ENCODE data around the gene TXNDC8.

TXNDC8 gene

DNA sequence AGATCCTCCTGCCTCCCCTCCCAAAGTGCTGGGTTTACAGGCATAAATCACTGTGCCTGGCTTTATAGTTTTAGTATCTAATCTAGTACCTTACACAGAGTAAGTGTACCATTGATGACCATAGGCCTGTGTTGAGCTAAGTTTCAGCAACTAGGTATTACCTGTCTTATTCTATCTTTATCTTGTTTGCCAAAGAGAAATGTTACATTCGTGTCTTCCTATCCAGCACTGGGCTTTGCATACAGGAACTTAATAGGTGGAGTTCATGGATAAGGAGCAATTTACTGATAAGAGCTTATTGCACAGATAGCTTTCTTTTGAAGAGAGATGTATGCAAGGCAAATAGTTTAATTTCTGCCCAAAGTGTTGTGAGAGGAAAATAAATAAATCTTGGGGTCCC lies 30.5 kb downstream of the TXNDC8 start:
- Histone ChIP-seq H3K4me1 (ENCODE audit: control insufficient read depth, insufficient read depth, low read length) (no peaks in the 10 kb centered on the region), H3K4me3 (ENCODE audit: low read length in 2 of 2) (no peak overlapping the region), H3K36me3 (ENCODE audit: control insufficient read depth in 2 of 2, insufficient read depth in 2 of 2, low read length in 2 of 2) (no peaks in the 10 kb centered on the region), H3K27ac (ENCODE audit: low read length) (no peak overlapping the region), H3K9ac (ENCODE audit: low read length in 2 of 2) (no peak overlapping the region), H3K9me3 (ENCODE audit: control insufficient read depth in 2 of 2, low read length in 2 of 2) (no peaks in the 10 kb centered on the region), H3K27me3 (ENCODE audit: control insufficient read depth in 1 of 2, insufficient read depth in 2 of 2, low read length in 2 of 2) (no peaks in the 10 kb centered on the region)

GRCh38 chr9:110303133-110303532 lies 34.5 kb downstream of the TXNDC8 start:
- Histone ChIP-seq H3K36me3 (ENCODE audit: control insufficient read depth in 2 of 2, insufficient read depth in 2 of 2, low read length in 2 of 2) (no peaks in the 10 kb centered on the region), H3K4me3 (ENCODE audit: low read length in 2 of 2) (no peak overlapping the region), H3K27me3 (ENCODE audit: control insufficient read depth in 1 of 2, insufficient read depth in 2 of 2, low read length in 2 of 2) (no peaks in the 10 kb centered on the region), H3K4me1 (ENCODE audit: control insufficient read depth, insufficient read depth, low read length) (no peaks in the 10 kb centered on the region), H3K9me3 (ENCODE audit: control insufficient read depth in 2 of 2, low read length in 2 of 2) (no peaks in the 10 kb centered on the region), H3K27ac (ENCODE audit: low read length) (no peak overlapping the region), H3K9ac (ENCODE audit: low read length in 2 of 2) (no peak overlapping the region)

DNA sequence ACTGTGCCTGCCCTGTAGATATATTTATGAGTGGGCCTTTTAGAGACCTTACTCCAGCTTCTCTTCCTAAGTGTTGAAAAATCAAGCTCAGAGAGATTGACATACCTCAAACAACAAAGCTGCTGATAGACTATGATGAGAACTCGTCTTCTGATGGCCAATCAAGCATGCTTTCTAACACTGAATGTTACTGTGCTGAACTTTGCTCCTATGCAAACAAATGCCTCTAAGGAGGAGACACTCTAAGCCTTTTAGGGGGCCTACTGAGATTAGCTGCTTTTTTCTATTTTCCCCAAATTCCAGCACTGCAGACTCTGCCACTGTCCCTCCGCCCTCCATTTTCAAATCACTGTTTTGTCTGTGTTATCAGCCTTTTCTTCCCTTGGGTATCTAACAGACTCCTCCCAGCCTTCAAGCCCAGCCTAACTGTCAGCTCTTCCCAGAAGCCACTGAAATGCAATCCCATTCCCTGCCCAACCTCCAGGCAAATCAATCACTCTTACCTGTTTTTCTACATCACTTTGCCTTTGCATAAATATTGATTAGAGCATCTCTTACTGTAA lies 39.5 kb downstream of the TXNDC8 start:
- Histone ChIP-seq H3K9ac (ENCODE audit: low read length in 2 of 2) (no peak overlapping the region), H3K27ac (ENCODE audit: low read length) (no peak overlapping the region), H3K4me1 (ENCODE audit: control insufficient read depth, insufficient read depth, low read length) (no peaks in the 10 kb centered on the region), H3K27me3 (ENCODE audit: control insufficient read depth in 1 of 2, insufficient read depth in 2 of 2, low read length in 2 of 2) (no peaks in the 10 kb centered on the region), H3K9me3 (ENCODE audit: control insufficient read depth in 2 of 2, low read length in 2 of 2) (no peaks in the 10 kb centered on the region), H3K4me3 (ENCODE audit: low read length in 2 of 2) (no peak overlapping the region), H3K36me3 (ENCODE audit: control insufficient read depth in 2 of 2, insufficient read depth in 2 of 2, low read length in 2 of 2) (no peaks in the 10 kb centered on the region)

GRCh38 chr9:110293248-110293647 lies 44.4 kb downstream of the TXNDC8 start:
- Histone ChIP-seq H3K27me3 (ENCODE audit: control insufficient read depth in 1 of 2, insufficient read depth in 2 of 2, low read length in 2 of 2) (no peaks in the 10 kb centered on the region), H3K36me3 (ENCODE audit: control insufficient read depth in 2 of 2, insufficient read depth in 2 of 2, low read length in 2 of 2) (no peaks in the 10 kb centered on the region), H3K27ac (ENCODE audit: low read length) (no peak overlapping the region), H3K4me3 (ENCODE audit: low read length in 2 of 2) (no peak overlapping the region), H3K4me1 (ENCODE audit: control insufficient read depth, insufficient read depth, low read length) (no peaks in the 10 kb centered on the region), H3K9ac (ENCODE audit: low read length in 2 of 2) (no peak overlapping the region), H3K9me3 (ENCODE audit: control insufficient read depth in 2 of 2, low read length in 2 of 2) (no peaks in the 10 kb centered on the region)

GRCh38 chr9:110291921-110292557 lies 45.6 kb downstream of the TXNDC8 start:
- H3K9me3 ChIP-seq (ENCODE audit: control insufficient read depth in 2 of 2, low read length in 2 of 2): no peaks in the 10 kb centered on the region
- H3K36me3 ChIP-seq (ENCODE audit: control insufficient read depth in 2 of 2, insufficient read depth in 2 of 2, low read length in 2 of 2): no peaks in the 10 kb centered on the region
- no peak overlapping the region for H3K4me3 ChIP-seq (ENCODE audit: low read length in 2 of 2)
- no peak overlapping the region for H3K9ac ChIP-seq (ENCODE audit: low read length in 2 of 2)
- H3K4me1 ChIP-seq (ENCODE audit: control insufficient read depth, insufficient read depth, low read length): no peaks in the 10 kb centered on the region
- H3K27me3 ChIP-seq (ENCODE audit: control insufficient read depth in 1 of 2, insufficient read depth in 2 of 2, low read length in 2 of 2): no peaks in the 10 kb centered on the region
- no peak overlapping the region for H3K27ac ChIP-seq (ENCODE audit: low read length)

DNA sequence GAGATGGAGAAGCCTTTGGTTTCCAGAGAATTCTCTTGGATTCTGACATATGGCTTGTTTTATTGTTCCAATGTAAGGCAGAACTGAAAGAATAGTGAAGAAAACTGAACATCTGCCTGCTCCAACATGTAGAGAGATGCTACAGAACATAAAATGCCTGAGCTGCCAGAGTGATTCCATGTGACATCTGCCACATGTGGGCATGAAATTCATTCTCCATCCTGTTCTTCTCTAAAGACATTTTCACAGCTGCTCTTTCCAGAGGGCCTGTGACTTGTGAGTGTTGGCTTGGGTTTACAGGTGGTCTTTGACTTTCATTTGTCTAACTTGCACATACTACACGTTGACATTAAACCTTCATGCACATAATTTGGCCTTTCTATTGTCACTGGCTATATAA lies 47.7 kb downstream of the TXNDC8 start:
- Histone ChIP-seq H3K9ac (ENCODE audit: low read length in 2 of 2) (no peak overlapping the region), H3K9me3 (ENCODE audit: control insufficient read depth in 2 of 2, low read length in 2 of 2) (no peaks in the 10 kb centered on the region), H3K4me1 (ENCODE audit: control insufficient read depth, insufficient read depth, low read length) (no peaks in the 10 kb centered on the region)

GRCh38 chr9:110288503-110288902 lies 49.2 kb downstream of the TXNDC8 start:
- Histone ChIP-seq H3K4me3 (ENCODE audit: low read length in 2 of 2) (no peak overlapping the region), H3K36me3 (ENCODE audit: control insufficient read depth in 2 of 2, insufficient read depth in 2 of 2, low read length in 2 of 2) (no peaks in the 10 kb centered on the region), H3K27me3 (ENCODE audit: control insufficient read depth in 1 of 2, insufficient read depth in 2 of 2, low read length in 2 of 2) (no peaks in the 10 kb centered on the region), H3K27ac (ENCODE audit: low read length) (no peak overlapping the region), H3K9me3 (ENCODE audit: control insufficient read depth in 2 of 2, low read length in 2 of 2) (no peaks in the 10 kb centered on the region), H3K9ac (ENCODE audit: low read length in 2 of 2) (no peak overlapping the region), H3K4me1 (ENCODE audit: control insufficient read depth, insufficient read depth, low read length) (no peaks in the 10 kb centered on the region)

More for the DNA sequence above, 47.7 kb downstream of the TXNDC8 start:
- no peak overlapping the region for H3K4me3 ChIP-seq (ENCODE audit: low read length in 2 of 2)
- H3K36me3 ChIP-seq (ENCODE audit: control insufficient read depth in 2 of 2, insufficient read depth in 2 of 2, low read length in 2 of 2): no peaks in the 10 kb centered on the region
- H3K27ac ChIP-seq (ENCODE audit: low read length): no peak overlapping the region
- H3K27me3 ChIP-seq (ENCODE audit: control insufficient read depth in 1 of 2, insufficient read depth in 2 of 2, low read length in 2 of 2): no peaks in the 10 kb centered on the region

GRCh38 chr9:110287289-110287680 lies 50.4 kb downstream of the TXNDC8 start:
- Histone ChIP-seq H3K4me3 (ENCODE audit: low read length in 2 of 2) (no peak overlapping the region), H3K9ac (ENCODE audit: low read length in 2 of 2) (no peak overlapping the region), H3K9me3 (ENCODE audit: control insufficient read depth in 2 of 2, low read length in 2 of 2) (no peaks in the 10 kb centered on the region), H3K4me1 (ENCODE audit: control insufficient read depth, insufficient read depth, low read length) (no peaks in the 10 kb centered on the region), H3K27ac (ENCODE audit: low read length) (no peak overlapping the region), H3K27me3 (ENCODE audit: control insufficient read depth in 1 of 2, insufficient read depth in 2 of 2, low read length in 2 of 2) (no peaks in the 10 kb centered on the region), H3K36me3 (ENCODE audit: control insufficient read depth in 2 of 2, insufficient read depth in 2 of 2, low read length in 2 of 2) (no peaks in the 10 kb centered on the region)

GRCh38 chr9:110284211-110284844 lies 53.3 kb downstream of the TXNDC8 start:
- no peaks in the 10 kb centered on the region for H3K36me3 ChIP-seq (ENCODE audit: control insufficient read depth in 2 of 2, insufficient read depth in 2 of 2, low read length in 2 of 2)
- no peak overlapping the region for H3K4me3 ChIP-seq (ENCODE audit: low read length in 2 of 2)
- no peak overlapping the region for H3K27ac ChIP-seq (ENCODE audit: low read length)
- H3K27me3 ChIP-seq (ENCODE audit: control insufficient read depth in 1 of 2, insufficient read depth in 2 of 2, low read length in 2 of 2): no peaks in the 10 kb centered on the region
- no peaks in the 10 kb centered on the region for H3K9me3 ChIP-seq (ENCODE audit: control insufficient read depth in 2 of 2, low read length in 2 of 2)
- H3K9ac ChIP-seq (ENCODE audit: low read length in 2 of 2): no peak overlapping the region
- H3K4me1 ChIP-seq (ENCODE audit: control insufficient read depth, insufficient read depth, low read length): no peaks in the 10 kb centered on the region

DNA sequence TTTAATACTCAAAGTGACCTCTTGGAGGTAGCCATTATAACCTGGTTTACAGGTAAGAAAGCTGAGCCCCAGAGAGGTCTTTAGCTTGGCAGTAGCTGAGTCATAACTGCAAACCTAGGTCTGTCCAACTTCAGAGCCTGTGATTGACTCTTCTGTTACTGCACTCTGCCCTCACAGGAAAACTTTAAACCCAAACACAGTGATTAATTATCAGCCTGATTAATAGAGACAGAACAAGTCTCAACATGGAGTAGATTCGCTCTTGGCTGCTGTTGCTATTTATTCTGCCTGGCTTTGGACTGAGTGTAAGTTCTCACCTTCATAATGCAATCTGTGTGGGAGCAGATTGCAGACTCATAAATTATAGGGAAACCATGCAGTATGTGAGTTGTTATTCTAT lies 53.9 kb downstream of the TXNDC8 start:
- Histone ChIP-seq H3K9ac (ENCODE audit: low read length in 2 of 2) (no peak overlapping the region), H3K27ac (ENCODE audit: low read length) (no peak overlapping the region), H3K4me1 (ENCODE audit: control insufficient read depth, insufficient read depth, low read length) (no peaks in the 10 kb centered on the region), H3K4me3 (ENCODE audit: low read length in 2 of 2) (no peak overlapping the region), H3K36me3 (ENCODE audit: control insufficient read depth in 2 of 2, insufficient read depth in 2 of 2, low read length in 2 of 2) (no peaks in the 10 kb centered on the region), H3K9me3 (ENCODE audit: control insufficient read depth in 2 of 2, low read length in 2 of 2) (no peaks in the 10 kb centered on the region), H3K27me3 (ENCODE audit: control insufficient read depth in 1 of 2, insufficient read depth in 2 of 2, low read length in 2 of 2) (no peaks in the 10 kb centered on the region)

DNA sequence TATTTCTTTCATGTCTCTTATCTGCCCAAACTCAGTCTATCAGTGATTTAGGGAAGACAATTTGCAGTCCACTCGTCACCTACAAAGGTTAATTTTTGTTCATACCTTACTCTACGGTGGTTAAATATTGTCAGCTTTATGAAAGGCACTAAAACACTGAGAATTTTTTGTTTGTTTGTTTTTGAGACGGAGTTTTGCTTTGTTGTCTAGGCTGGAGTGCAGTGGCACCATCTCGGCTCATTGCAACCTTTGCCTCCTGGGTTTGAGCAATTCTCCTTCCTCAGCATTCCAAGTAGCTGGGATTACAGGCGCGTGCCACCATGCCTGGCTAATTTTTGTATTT lies 55.0 kb downstream of the TXNDC8 start:
- H3K36me3 ChIP-seq (ENCODE audit: control insufficient read depth in 2 of 2, insufficient read depth in 2 of 2, low read length in 2 of 2): no peaks in the 10 kb centered on the region
- H3K4me1 ChIP-seq (ENCODE audit: control insufficient read depth, insufficient read depth, low read length): no peaks in the 10 kb centered on the region
- H3K27ac ChIP-seq (ENCODE audit: low read length): no peak overlapping the region
- no peak overlapping the region for H3K4me3 ChIP-seq (ENCODE audit: low read length in 2 of 2)
- no peaks in the 10 kb centered on the region for H3K27me3 ChIP-seq (ENCODE audit: control insufficient read depth in 1 of 2, insufficient read depth in 2 of 2, low read length in 2 of 2)
- H3K9me3 ChIP-seq (ENCODE audit: control insufficient read depth in 2 of 2, low read length in 2 of 2): no peaks in the 10 kb centered on the region
- H3K9ac ChIP-seq (ENCODE audit: low read length in 2 of 2): no peak overlapping the region

Data from stomach smooth muscle (tissue), 2 donors.